ENCODE measurements around the gene FERD3L. TPM values are rescaled to one million over a fixed set of nuclear protein-coding genes. Genes with fewer than 3 reads are reported as not detected.

The FERD3L gene
- total and polyA plus RNA-seq, 2 experiments from 2014 or later = not detected

GRCh38 chr7:19117870-19118608, 27.2 kb downstream of the FERD3L start (continued):
- TF ChIP-seq ZNF462 (CRISPR knock-in tag; IDR thresholded peaks at IDR 0.05) (no peak), EZH2phosphoT487 (IDR thresholded peaks at IDR 0.05; ENCODE audit: unreplicated experiment) (peak; percentile 40), ZNF114 (CRISPR knock-in tag; IDR thresholded peaks at IDR 0.05) (no peak), EZH2 (IDR thresholded peaks at IDR 0.05; ENCODE audit: low read depth, unreplicated experiment) (no peak)

- DNase-seq (ENCODE audit: low spot score) (peak; percentile 88), ATAC-seq (peak; percentile 50)
- Histone ChIP-seq H3K4me3 (peak within 1 kb of the TSS; percentile 66), H3K9me2 (ENCODE audit: insufficient read depth) (no peaks in the 10 kb centered on the region), H4K20me1 (replicated peaks; ENCODE audit: insufficient read depth) (peaks cover 13% of the 10 kb centered on the region; the same call in 1 of the 2 replicates), H3K4me2 (peak within 1 kb of the TSS; percentile 80), H3K79me2 (replicated peaks; ENCODE audit: insufficient read depth) (no peaks in the 10 kb centered on the region), H3F3A (replicated peaks; ENCODE audit: low read depth) (peaks cover 16% of the 10 kb centered on the region), H3K27ac (ENCODE audit: low read depth) (no peak within 1 kb of the TSS), H3K27me3 (ENCODE audit: insufficient read depth) (peaks cover 98% of the 10 kb centered on the region), H3K36me3 (ENCODE audit: insufficient read depth) (no peaks in the 10 kb centered on the region), H3K4me1 (ENCODE audit: insufficient read depth) (peaks cover 63% of the 10 kb centered on the region), H2AFZ (peak within 1 kb of the TSS; percentile 83)
- no peaks in the 10 kb centered on the region; the same call in 2 of the 3 replicates for H3K9me3 Mint-ChIP-seq
- peaks cover 41% of the 10 kb centered on the region for H3K4me1 Mint-ChIP-seq
- H3K27ac Mint-ChIP-seq = no peak within 1 kb of the TSS
- peak within 1 kb of the TSS; percentile 72 for H3K4me3 Mint-ChIP-seq
- H3K27me3 Mint-ChIP-seq (ENCODE audit: insufficient read depth, low read depth, poor library complexity) = peaks cover 91% of the 10 kb centered on the region
- no peaks in the 10 kb centered on the region for H3K36me3 Mint-ChIP-seq (ENCODE audit: low read depth)
- TF ChIP-seq ETS1 (IDR thresholded peaks at IDR 0.05) = no peak
- TF ChIP-seq EZH2 (IDR thresholded peaks at IDR 0.05; ENCODE audit: low read depth, unreplicated experiment) = peak; percentile 27
- peak; percentile 33 for TF ChIP-seq EZH2phosphoT487 (IDR thresholded peaks at IDR 0.05; ENCODE audit: unreplicated experiment)
Measured at GRCh38 chr7:19117091-19117869, 27.9 kb downstream of the FERD3L start, which contains the start of gene TWIST1. TSS of gene TWIST1 (minus strand) at chr7:19117636. CDS start at chr7:19117321, 315 bp downstream.
